Transverse colon (tissue), 4 donors: Measurements from ENCODE around the gene VWA3B. TPM values are rescaled to one million over a fixed set of nuclear protein-coding genes. Genes with fewer than 3 reads are reported as not detected.

Experiments used
- DNase-seq: peaks from one replicate; pipeline ENCODE4 v3.0.0-alpha.2; 2019
- H3K27ac ChIP-seq, 4 donors: fragments of 200-600 bp; sonication (generic); 2 replicates each; pipeline ENCODE4 v1.5.1; 2016 to 2018; ENCODE audit warnings: inconsistent platforms in 4 of 4
- H3K27me3 ChIP-seq: fragments of 200-600 bp; sonication (generic); 2 replicates; pipeline ENCODE4 v1.5.1; 2017; ENCODE audit warnings: inconsistent platforms
- H3K36me3 ChIP-seq, 4 donors: fragments of 200-600 bp; sonication (generic); 2 replicates each; pipeline ENCODE4 v1.5.1; 2017 to 2019; ENCODE audit warnings: inconsistent platforms in 4 of 4
- H3K4me1 ChIP-seq, 4 donors: fragments of 200-600 bp; sonication (generic); 2 replicates each; pipeline ENCODE4 v1.5.1; 2017 to 2020; ENCODE audit warnings: inconsistent platforms in 4 of 4
- H3K4me3 ChIP-seq, 4 donors: fragments of 200-600 bp; sonication (generic); 1 replicate in 1 of 4; 2 replicates in 3 of 4; pipeline versions ENCODE4 v1.5.1 to v1.6.1; 2017 to 2019; ENCODE audit warnings: inconsistent platforms in 4 of 4
- H3K9me3 ChIP-seq, 2 donors: fragments of 200-600 bp; sonication (generic); 2 replicates each; pipeline ENCODE4 v1.5.1; 2017 to 2019; ENCODE audit warnings: inconsistent platforms in 2 of 2
- EP300 ChIP-seq: sonication (generic); formaldehyde crosslinking; IDR thresholded peaks from one replicate; pipeline ENCODE4 v1.6.1; 2017; ENCODE audit warnings: antibody characterized with exemption, low read depth
- POLR2A ChIP-seq: fragments of 450-650 bp; IDR thresholded peaks from one replicate; pipeline ENCODE4 v1.6.1; 2016; ENCODE audit warnings: antibody characterized with exemption, mild to moderate bottlenecking, moderate library complexity
- POLR2AphosphoS5 ChIP-seq, 3 donors: sonication (generic); formaldehyde crosslinking; IDR thresholded peaks; one replicate each; pipeline ENCODE4 v1.6.1; 2016; ENCODE audit warnings: antibody characterized with exemption in 3 of 3
- WGBS, 2 donors: methylation state at CpG; one replicate each; pipeline ENCODE4 v1.1.5; 2018; ENCODE audit warnings: low coverage in 1 of 2; 5-methylcytosine and 5-hydroxymethylcytosine counted together
- in situ Hi-C, 4 donors: fragments of 200-750 bp; cut with MboI; loops; one replicate each; pipeline versions ENCODE4 v1.15.0 to v1.15.1; 2017; ENCODE audit warnings: low sequenced_read_pairs in 3 of 4, low pct_ligation_motif_present in 1 of 4, low pct_unique_long_range_greater_than_20kb in 1 of 4
- intact Hi-C: fragments of 100-400 bp; cut with DNase I; formaldehyde crosslinking; loops from one replicate; pipeline ENCODE4 v1.15.1; 2023; ENCODE audit warnings: low total_unique reads
- total RNA-seq, 4 donors: library from RNA; depleted of rRNA; stranded (reverse); fragments of >200 nt; gene quantifications; one replicate each; pipeline ENCODE4 v1.1.0, GENCODE V29; 2016
- TF ChIP-seq, protein P1 (sequence below), 5 experiments: fragments of 200-600 bp in 3 of 5; fragments of 450-650 bp in 2 of 5; sonication (generic) in 3 of 5; IDR thresholded peaks; 1 replicate in 2 of 5; 2 replicates in 3 of 5; pipeline ENCODE4 v1.5.1; 2016 to 2017; ENCODE audit warnings: antibody characterized with exemption in 5 of 5, inconsistent platforms in 3 of 5, mild to moderate bottlenecking in 2 of 5, moderate library complexity in 1 of 5

Gene VWA3B
- total RNA-seq, 4 donors from 2014 or later, result 0.41 to 0.48 TPM; not detected in 2

DNA sequence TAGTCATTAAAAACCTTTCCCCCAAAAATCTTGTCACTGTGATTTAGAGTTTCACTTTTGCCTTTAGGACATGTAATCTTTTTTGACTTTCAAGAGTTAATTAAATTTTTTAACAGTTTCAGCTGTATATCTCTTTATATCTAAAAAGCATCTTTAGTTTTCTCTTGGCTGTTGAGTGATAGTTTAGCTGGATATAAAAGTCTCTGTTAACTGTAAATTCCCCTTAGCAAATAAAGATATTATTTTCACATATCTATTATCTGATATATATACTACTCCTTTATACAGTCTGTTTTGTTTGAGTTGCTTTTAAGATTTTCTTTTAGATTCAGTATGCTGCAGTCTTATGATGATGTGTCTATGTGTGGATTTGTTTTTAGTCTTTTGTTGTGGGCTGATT, 160.4 kb downstream of the VWA3B start:
- Histone ChIP-seq H3K27ac (no peak overlapping the region), H3K4me3 (no peak overlapping the region), H3K36me3 (no peaks in the 10 kb centered on the region), H3K9me3 (peaks cover 8 to 15% of the 10 kb centered on the region in 2 donors), H3K27me3 (no peaks in the 10 kb centered on the region), H3K4me1 (no peaks in the 10 kb centered on the region)
- intact Hi-C loops, result no loop called here
- TF ChIP-seq POLR2AphosphoS5 (IDR thresholded peaks at IDR 0.05), result no peak
- TF ChIP-seq EP300, result no peak
- TF ChIP-seq POLR2A, result no peak
- TF ChIP-seq, protein P1, sequence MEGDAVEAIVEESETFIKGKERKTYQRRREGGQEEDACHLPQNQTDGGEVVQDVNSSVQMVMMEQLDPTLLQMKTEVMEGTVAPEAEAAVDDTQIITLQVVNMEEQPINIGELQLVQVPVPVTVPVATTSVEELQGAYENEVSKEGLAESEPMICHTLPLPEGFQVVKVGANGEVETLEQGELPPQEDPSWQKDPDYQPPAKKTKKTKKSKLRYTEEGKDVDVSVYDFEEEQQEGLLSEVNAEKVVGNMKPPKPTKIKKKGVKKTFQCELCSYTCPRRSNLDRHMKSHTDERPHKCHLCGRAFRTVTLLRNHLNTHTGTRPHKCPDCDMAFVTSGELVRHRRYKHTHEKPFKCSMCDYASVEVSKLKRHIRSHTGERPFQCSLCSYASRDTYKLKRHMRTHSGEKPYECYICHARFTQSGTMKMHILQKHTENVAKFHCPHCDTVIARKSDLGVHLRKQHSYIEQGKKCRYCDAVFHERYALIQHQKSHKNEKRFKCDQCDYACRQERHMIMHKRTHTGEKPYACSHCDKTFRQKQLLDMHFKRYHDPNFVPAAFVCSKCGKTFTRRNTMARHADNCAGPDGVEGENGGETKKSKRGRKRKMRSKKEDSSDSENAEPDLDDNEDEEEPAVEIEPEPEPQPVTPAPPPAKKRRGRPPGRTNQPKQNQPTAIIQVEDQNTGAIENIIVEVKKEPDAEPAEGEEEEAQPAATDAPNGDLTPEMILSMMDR (IDR thresholded peaks at IDR 0.05), result no peak
- in situ Hi-C loops, result no loop called here
- DNase-seq, result no peak

DNA sequence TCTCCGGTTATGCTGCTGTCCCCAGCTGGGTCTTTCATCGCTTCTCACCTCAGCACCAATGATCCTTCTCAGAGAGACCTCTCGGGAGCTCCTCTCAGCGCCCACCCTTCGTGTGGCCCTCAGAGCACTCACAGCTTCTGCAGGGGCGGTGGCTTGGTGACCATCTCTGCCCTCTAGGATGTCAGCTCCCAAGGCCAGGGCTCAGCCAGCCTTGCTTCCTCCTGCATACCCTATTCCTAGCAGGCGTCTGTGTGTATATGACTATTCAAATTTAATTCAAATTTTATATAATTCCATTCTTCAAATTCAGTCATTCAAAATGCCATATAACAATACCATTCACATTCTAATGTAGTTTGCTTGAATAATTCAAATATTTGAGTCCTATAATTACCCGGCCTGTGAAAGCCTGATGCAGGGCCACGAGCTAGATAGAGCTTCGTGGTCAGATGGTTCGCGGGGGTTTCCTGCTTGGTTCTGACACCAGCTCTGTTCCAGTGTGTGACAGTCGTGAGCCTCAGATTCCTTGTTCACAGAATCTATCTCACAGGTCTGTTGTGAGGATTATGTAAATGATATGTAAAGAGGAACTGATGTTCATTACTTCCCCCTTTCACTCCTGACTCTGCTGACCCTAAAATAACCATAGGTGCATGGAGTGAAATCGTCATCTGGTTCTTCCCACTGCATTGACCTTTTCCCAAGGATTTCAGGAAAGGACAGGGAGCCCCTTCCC, 165.2 kb downstream of the VWA3B start:
- no peak overlapping the region for H3K27ac ChIP-seq
- no peaks in the 10 kb centered on the region for H3K27me3 ChIP-seq
- WGBS, 2 donors, result 80 to 93% methylated on average over 11 to 14 of the region's 14 CpGs
- no peaks in the 10 kb centered on the region for H3K4me1 ChIP-seq
- no peak for TF ChIP-seq POLR2AphosphoS5 (IDR thresholded peaks at IDR 0.05)
- TF ChIP-seq POLR2A, result no peak
- TF ChIP-seq EP300, result no peak
- TF ChIP-seq, protein P1 (IDR thresholded peaks at IDR 0.05), result no peak
- no peak for DNase-seq
- no peak overlapping the region for H3K4me3 ChIP-seq
- peaks cover 7 to 8% of the 10 kb centered on the region in 2 donors for H3K9me3 ChIP-seq
- in situ Hi-C loops, result loop anchor here in 1 of 4 donors (25.0 kb wide), 1 partner anchor 440 kb away; no protein-coding TSS in a partner anchor
- intact Hi-C loops, result no loop called here
- no peaks in the 10 kb centered on the region for H3K36me3 ChIP-seq

DNA sequence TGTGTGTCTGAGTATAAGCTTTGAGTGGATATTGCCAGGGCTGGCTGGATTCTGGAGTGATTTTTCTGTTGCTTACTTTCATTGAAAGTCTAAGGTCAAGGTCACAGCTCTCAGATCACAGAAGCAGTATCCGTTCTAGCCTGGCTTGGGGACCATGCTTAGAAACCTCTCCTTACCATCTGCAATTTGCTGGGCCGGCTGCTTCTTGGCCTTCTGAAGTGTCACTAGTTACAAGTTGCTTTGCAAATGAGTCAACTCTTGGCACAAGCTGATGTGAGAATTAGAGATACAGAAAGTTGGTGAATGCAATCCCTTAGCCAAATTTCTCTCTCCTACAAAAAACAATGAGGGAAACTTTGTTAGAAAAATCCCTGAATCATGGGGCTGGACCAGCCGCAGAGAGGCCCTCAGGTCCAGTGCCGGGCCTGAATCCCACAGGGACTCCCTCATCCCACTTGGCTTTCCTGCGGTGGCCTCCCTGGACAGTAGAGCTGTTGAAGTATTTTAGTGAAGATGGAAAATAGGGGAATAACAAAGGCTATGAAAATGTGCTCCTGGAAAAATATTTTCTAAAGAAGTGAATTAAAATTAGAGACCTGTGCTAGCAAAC, 166.6 kb downstream of the VWA3B start:
- H3K27ac ChIP-seq, result no peak overlapping the region
- DNase-seq, result no peak
- intact Hi-C loops, result no loop called here
- in situ Hi-C loops, result loop anchor here in 1 of 4 donors (25.0 kb wide), 1 partner anchor 441 kb away; no protein-coding TSS in a partner anchor
- no peak overlapping the region for H3K4me3 ChIP-seq
- no peaks in the 10 kb centered on the region for H3K27me3 ChIP-seq
- no peaks in the 10 kb centered on the region for H3K9me3 ChIP-seq
- no peaks in the 10 kb centered on the region for H3K4me1 ChIP-seq
- no peaks in the 10 kb centered on the region for H3K36me3 ChIP-seq
- TF ChIP-seq, protein P1 (IDR thresholded peaks at IDR 0.05), result no peak
- TF ChIP-seq POLR2A, result no peak
- no peak for TF ChIP-seq EP300
- TF ChIP-seq POLR2AphosphoS5 (IDR thresholded peaks at IDR 0.05), result no peak
- WGBS, 2 donors, result 74 to 94% methylated on average over 3 to 5 of the region's 5 CpGs

DNA sequence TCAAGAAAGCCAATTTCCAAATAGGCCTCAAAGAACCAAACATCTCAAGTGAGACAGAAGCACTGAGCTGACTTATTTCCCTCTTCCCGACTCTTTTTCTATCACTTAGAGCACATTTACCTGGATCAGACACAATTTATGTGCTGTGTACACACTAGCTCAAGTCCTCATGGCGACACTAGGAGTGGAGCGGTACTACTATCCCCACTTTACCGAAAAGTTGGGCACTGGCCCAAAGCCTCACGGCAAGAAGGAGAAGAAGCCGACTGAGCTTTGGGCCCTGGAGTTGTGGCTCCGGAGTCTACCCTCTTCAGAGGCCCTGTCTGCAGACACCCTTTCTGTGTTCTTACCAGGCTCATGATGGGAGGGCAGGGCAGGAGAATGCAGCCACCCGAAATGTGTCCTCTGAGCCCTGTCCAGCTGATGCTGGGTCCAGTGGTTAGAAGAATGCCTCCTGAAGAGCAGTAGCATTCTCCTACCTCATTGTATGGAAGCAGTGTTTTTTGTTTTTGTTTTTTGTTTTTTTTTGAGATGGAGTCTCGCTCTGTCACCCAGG, 167.6 kb downstream of the VWA3B start:
- Histone ChIP-seq H3K36me3 (no peaks in the 10 kb centered on the region), H3K27ac (no peak overlapping the region), H3K4me1 (no peaks in the 10 kb centered on the region), H3K9me3 (no peaks in the 10 kb centered on the region), H3K4me3 (no peak overlapping the region), H3K27me3 (no peaks in the 10 kb centered on the region)
- intact Hi-C loops (no loop called here), in situ Hi-C loops (loop anchor here in 1 of 4 donors (25.0 kb wide), 1 partner anchor 442 kb away; no protein-coding TSS in a partner anchor)
- no peak for DNase-seq
- TF ChIP-seq, protein P1 (IDR thresholded peaks at IDR 0.05), result no peak
- TF ChIP-seq POLR2A (no peak), POLR2AphosphoS5 (IDR thresholded peaks at IDR 0.05) (no peak), EP300 (no peak)
- 95 to 100% methylated on average over 1 to 9 of the region's 9 CpGs for WGBS, 2 donors
